A673 (cell line): ENCODE data around the gene CTNNA3. TPM values are rescaled to one million over a fixed set of nuclear protein-coding genes. Genes with fewer than 3 reads are reported as not detected.

ENCODE experiments used
- BruUV-seq: library from RNA; stranded (reverse); fragments of 400-500 nt; replicated peaks from 2 replicates; lab custom pipeline; 2021; lab: Mats Ljungman, UMichigan
- CTCF ChIA-PET: fragments of 300-600 bp; sonication (Branson Sonifier 250); formaldehyde crosslinking; loops from one replicate; lab custom pipeline; 2022; ENCODE audit warnings: antibody characterized with exemption; lab: Charles Lee
- POLR2A ChIA-PET: fragments of 300-600 bp; sonication (Branson Sonifier 250); formaldehyde crosslinking; loops from one replicate; lab custom pipeline; 2022; ENCODE audit warnings: antibody characterized with exemption; ENCODE audit not compliant: low non-redundant PET; lab: Charles Lee
- DNase-seq: peaks from one replicate; pipeline ENCODE4 v3.0.0-alpha.2; 2015; ENCODE audit warnings: low spot score
- H3K27ac ChIP-seq: fragments of 200-600 bp; sonication (generic); 2 replicates; pipeline ENCODE4 v1.5.1; 2016; ENCODE audit warnings: mixed run types, low read depth, mild to moderate bottlenecking, mixed read lengths, antibody characterized with exemption, low read length; ENCODE audit not compliant: poor library complexity, severe bottlenecking
- H3K27me3 ChIP-seq: fragments of 200-600 bp; sonication (generic); replicated peaks from 2 replicates; pipeline ENCODE4 v1.6.1; 2017; ENCODE audit warnings: mixed run types, low read depth, mild to moderate bottlenecking, mixed read lengths, antibody characterized with exemption, low read length; ENCODE audit not compliant: insufficient read depth, poor library complexity
- H3K36me3 ChIP-seq: fragments of 200-600 bp; sonication (generic); 2 replicates; pipeline ENCODE4 v1.6.1; 2016; ENCODE audit warnings: mixed run types, mild to moderate bottlenecking, mixed read lengths, antibody characterized with exemption, low read length; ENCODE audit not compliant: insufficient read depth, poor library complexity, severe bottlenecking
- H3K4me1 ChIP-seq: fragments of 200-600 bp; sonication (generic); 2 replicates; pipeline ENCODE4 v1.6.1; 2017; ENCODE audit warnings: mixed run types, mild to moderate bottlenecking, mixed read lengths, antibody characterized with exemption, low read length; ENCODE audit not compliant: insufficient read depth, poor library complexity, severe bottlenecking
- H3K4me3 ChIP-seq: fragments of 200-600 bp; sonication (generic); 2 replicates; pipeline ENCODE4 v1.5.1; 2016; ENCODE audit warnings: low read depth, mixed run types, mild to moderate bottlenecking, mixed read lengths, low read length; ENCODE audit not compliant: poor library complexity, severe bottlenecking
- H3K9me3 ChIP-seq: fragments of 200-600 bp; sonication (generic); 2 replicates; pipeline ENCODE4 v1.6.1; 2016; ENCODE audit warnings: mixed run types, low read depth, mild to moderate bottlenecking, mixed read lengths, antibody characterized with exemption, low read length; ENCODE audit not compliant: poor library complexity, severe bottlenecking
- CTCF ChIP-seq: fragments of 300-800, 200-600 bp; sonication (generic); conservative IDR thresholded peaks from 2 replicates; pipeline ENCODE4 v1.5.1; 2017; ENCODE audit warnings: low read depth, mild to moderate bottlenecking, antibody characterized with exemption, low read length, moderate library complexity, mixed read lengths
- EZH2 ChIP-seq: fragments of 200-600 bp; sonication (generic); IDR thresholded peaks from 2 replicates; pipeline ENCODE4 v1.6.1; 2017; ENCODE audit warnings: borderline replicate concordance, low read depth, mild to moderate bottlenecking, mixed read lengths, antibody characterized with exemption, low read length; ENCODE audit not compliant: poor library complexity, severe bottlenecking
- intact Hi-C: fragments of 100-400 bp; cut with micrococcal nuclease; formaldehyde crosslinking; loops from one replicate; pipeline ENCODE4 v1.10.0; 2022; ENCODE audit not compliant: unreplicated experiment
- total RNA-seq: library from RNA; stranded (reverse); gene quantifications from 2 replicates; pipeline ENCODE4 v1.2.3, GENCODE V29; 2021

The CTNNA3 gene
- total RNA-seq, 1 experiment from 2014 or later: not detected

- ChIA-PET POLR2A (interaction anchor here (0.6 kb wide), 1 partner anchor 13 kb away, joined by 3 read pairs; no protein-coding TSS in a partner anchor), CTCF (no interaction called here)
- no TSS peak for BruUV-seq
- no peak overlapping the region for H3K27ac ChIP-seq
- DNase-seq: no peak
- intact Hi-C loops: no loop called here
- TF ChIP-seq EZH2 (no peak), CTCF (no peak)
- H3K36me3 ChIP-seq: no peaks in the 10 kb centered on the region
- H3K9me3 ChIP-seq: no peaks in the 10 kb centered on the region
- peaks cover under 1% of the 10 kb centered on the region for H3K27me3 ChIP-seq
- H3K4me1 ChIP-seq: no peaks in the 10 kb centered on the region
- H3K4me3 ChIP-seq: no peak overlapping the region
Observed at GRCh38 chr10:66919248-66919647, 776.7 kb downstream of the CTNNA3 start.

GRCh38 chr10:66917104-66917503, 778.9 kb downstream of the CTNNA3 start:
- H3K27ac ChIP-seq: no peak overlapping the region
- ChIA-PET POLR2A (interaction anchor here (0.6 kb wide), 1 partner anchor 150 kb away, joined by 19 read pairs; no protein-coding TSS in a partner anchor), CTCF (no interaction called here)
- no TSS peak for BruUV-seq
- H3K9me3 ChIP-seq: no peaks in the 10 kb centered on the region
- H3K4me1 ChIP-seq: no peaks in the 10 kb centered on the region
- intact Hi-C loops: no loop called here
- TF ChIP-seq EZH2 (no peak), CTCF (no peak)
- H3K27me3 ChIP-seq: no peaks in the 10 kb centered on the region
- H3K36me3 ChIP-seq: no peaks in the 10 kb centered on the region
- no peak for DNase-seq
- no peak overlapping the region for H3K4me3 ChIP-seq

- H3K27me3 ChIP-seq: no peaks in the 10 kb centered on the region
- TF ChIP-seq EZH2 (no peak), CTCF (no peak)
- ChIA-PET CTCF (no interaction called here), POLR2A (no interaction called here)
- no TSS peak for BruUV-seq
- no peak overlapping the region for H3K27ac ChIP-seq
- H3K4me3 ChIP-seq: no peak overlapping the region
- H3K9me3 ChIP-seq: no peaks in the 10 kb centered on the region
- DNase-seq: no peak
- H3K4me1 ChIP-seq: no peaks in the 10 kb centered on the region
- H3K36me3 ChIP-seq: no peaks in the 10 kb centered on the region
- intact Hi-C loops: no loop called here
Observed at GRCh38 chr10:66916030-66916429, 780.0 kb downstream of the CTNNA3 start.
